GM12892 (cell line): ENCODE measurements around the gene DNAJC13.

Experiments used
- DNase-seq: peaks from one replicate; pipeline ENCODE4 v3.0.0; 2011; ENCODE audit not compliant: insufficient read length
- FAIRE-seq: peaks from 2 replicates; lab custom pipeline; 2011; peaks lifted over from hg19 to GRCh38; lab: Jason Lieb, UNC
- POLR2A ChIP-seq: IDR thresholded peaks from 2 replicates; pipeline ENCODE4 v1.6.1; 2011; ENCODE audit warnings: low read depth, low read length, control low read depth
- POLR2AphosphoS5 ChIP-seq: IDR thresholded peaks from 2 replicates; pipeline ENCODE4 v1.6.1; 2011; ENCODE audit warnings: low read depth, low read length, control low read depth
- TAF1 ChIP-seq: IDR thresholded peaks from 2 replicates; pipeline ENCODE4 v1.6.1; 2011; ENCODE audit warnings: low read depth, mild to moderate bottlenecking, control low read depth, low read length, borderline replicate concordance

The DNAJC13 gene

DNA sequence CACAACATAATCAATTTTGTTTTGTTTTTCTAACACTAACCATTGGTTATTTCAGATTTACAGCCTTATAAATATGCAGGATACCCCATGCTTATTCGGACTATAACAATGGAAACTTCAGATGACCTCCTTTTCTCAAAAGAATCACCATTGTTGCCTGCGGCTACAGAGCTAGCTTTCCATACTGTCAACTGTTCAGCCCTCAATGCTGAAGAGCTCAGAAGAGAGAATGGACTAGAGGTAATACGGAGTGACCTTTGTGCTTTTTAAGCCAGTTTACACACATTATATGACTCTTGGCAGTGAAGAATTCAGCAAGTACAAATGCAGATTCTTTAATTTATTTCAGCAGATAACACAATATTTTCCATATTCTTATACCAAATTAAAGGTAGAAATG is 81.8 kb downstream of the DNAJC13 start:
- TF ChIP-seq TAF1 (no peak), POLR2A (no peak), POLR2AphosphoS5 (no peak)
- DNase-seq (no peak), FAIRE-seq (no peak)

DNA sequence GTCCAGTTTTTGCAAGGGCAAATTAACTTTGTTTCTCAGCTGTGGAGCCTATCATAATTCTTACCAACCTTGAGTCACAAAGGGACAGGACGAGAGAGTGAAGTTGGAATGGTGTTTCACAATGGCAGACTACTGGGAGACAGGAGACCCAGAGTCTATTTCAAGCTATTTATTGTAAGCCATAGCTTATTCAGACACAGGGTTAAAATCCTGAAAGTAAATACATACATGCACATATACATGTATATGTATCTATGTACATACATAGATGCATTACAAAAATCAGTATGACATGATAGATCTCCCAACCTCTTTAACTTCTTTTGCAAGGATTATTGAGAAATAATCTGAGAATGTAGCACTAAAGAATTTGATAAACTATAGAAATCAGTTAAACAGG is 86.3 kb downstream of the DNAJC13 start:
- TF ChIP-seq TAF1 (no peak), POLR2AphosphoS5 (no peak), POLR2A (no peak)
- FAIRE-seq (no peak), DNase-seq (no peak)

DNA sequence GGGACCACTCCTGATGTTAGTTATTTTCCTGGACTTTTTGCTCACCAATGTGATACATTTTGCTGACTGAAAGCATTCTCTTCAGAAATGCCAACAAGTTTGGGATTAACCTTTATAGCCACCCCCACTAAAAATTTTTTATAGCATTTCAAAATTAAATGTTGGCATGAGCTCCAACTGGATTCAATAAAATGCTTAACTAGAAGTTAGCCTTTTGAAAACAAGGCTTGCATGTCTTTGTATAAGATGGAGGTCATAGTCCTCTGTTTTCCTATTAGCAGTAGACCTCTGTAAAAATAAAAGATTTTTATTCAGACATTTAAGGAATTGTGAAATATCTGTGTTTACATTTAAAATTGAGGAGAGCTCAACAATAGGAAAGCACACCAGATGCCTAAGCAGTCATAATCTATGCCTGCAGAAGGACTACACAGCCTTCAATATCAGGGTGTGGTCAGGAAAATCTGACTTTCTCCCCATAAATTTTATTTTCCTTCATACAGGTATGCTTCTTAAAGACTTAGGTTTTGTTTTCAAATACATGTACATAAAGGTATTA is 87.2 kb downstream of the DNAJC13 start:
- DNase-seq (no peak), FAIRE-seq (no peak)
- no peak for TF ChIP-seq TAF1
- TF ChIP-seq POLR2A = no peak
- no peak for TF ChIP-seq POLR2AphosphoS5

DNA sequence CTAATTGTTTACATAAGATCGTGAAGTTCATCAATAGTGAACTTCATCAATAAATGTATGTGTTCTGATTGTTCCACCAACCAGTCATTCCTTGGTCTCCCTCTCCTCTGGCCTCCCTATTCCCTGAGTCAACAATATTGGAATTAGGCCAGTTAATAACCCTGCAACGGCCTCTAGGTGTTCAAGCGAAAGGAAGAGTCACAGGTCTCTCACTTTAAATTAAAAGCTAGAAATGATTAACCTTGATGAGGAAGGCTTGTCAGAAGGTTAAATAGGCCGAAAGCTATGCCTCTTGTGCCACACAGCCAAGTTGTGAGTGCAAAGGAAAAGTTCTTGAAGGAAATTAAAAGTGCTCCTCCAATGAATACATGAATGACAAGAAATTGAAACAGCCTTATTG is 90.4 kb downstream of the DNAJC13 start:
- DNase-seq = no peak
- no peak for FAIRE-seq
- TF ChIP-seq POLR2AphosphoS5 (no peak), POLR2A (no peak), TAF1 (no peak)

DNA sequence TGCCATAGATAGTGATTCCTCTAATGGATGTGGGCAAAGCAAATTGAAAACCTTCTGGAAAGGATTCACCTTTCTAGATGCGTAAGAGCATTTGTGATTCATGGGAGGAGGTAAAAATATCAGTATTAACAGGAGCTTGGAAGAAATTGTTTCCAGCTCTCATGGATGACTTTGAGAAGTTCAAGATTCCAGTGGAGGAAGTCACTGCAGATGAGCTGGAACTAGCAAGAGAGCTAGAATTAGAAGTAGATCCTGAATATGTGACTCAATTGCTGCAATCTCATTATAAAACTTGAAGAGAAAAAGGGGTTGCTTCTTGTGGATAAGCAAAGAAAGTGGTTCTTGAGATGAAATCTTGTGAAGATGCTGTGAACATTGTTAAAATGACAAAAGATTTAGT is 91.8 kb downstream of the DNAJC13 start:
- DNase-seq (no peak), FAIRE-seq (no peak)
- TF ChIP-seq POLR2A (no peak), POLR2AphosphoS5 (no peak), TAF1 (no peak)

DNA sequence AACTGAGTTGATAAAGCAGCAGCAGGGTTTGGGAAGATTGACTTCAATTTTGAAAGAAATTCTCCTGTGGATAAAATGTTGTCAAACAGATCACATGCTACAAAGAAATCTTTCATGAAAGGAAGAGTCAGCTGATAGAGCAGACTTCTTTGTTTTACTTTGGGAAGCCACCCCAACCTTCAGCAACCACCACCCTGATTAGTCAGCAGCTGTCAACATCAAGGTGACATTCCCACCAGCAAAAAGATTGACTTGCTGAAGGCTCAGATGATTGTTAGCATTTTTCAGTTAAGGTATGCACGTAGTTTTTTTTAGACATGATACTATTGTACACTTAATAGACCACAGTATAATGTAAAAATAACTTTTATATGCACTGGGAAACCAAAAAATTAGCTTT is 92.2 kb downstream of the DNAJC13 start:
- TF ChIP-seq POLR2A = no peak
- no peak for TF ChIP-seq POLR2AphosphoS5
- no peak for TF ChIP-seq TAF1
- no peak for DNase-seq
- FAIRE-seq = no peak

DNA sequence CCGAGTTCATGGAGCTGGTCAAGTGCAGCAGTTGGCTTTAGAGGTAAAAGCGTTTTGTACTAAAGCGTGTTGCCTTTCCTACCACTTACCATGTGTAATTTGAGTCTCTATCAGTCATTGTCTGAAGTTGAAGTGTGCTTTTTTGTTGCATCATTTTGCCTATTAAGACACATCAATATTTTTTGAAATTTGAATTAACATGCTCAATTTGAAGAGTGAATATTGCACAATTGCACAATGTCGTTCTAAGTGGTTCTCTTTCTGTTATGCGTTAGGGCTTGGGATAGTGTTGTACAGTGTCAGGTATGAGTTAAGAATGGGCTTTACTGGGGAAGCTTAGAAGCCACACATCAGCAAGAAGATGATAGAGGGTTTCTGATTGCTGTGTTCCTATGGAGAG is 95.8 kb downstream of the DNAJC13 start:
- TF ChIP-seq POLR2A (no peak), POLR2AphosphoS5 (no peak), TAF1 (no peak)
- DNase-seq (no peak), FAIRE-seq (no peak)

DNA sequence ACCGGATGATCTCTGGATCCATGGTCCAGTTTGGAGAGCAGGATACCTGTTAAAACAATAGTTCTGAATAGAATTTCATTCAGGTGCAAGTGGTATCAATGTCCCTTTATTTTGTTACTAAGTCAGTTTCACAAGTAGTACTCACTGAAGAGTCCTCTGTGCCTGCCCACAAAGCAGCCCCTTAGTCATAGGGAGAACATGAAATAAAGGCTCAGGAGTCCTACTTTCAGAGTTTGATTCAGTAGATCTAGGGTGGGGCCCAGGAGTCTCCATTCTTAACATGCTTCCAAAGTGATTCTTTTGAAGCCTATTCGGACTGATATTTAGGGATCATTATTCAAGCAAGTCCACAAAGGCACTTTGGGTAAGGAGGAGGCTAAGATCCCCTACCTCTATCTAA is 100.0 kb downstream of the DNAJC13 start:
- DNase-seq = no peak
- no peak for TF ChIP-seq POLR2A
- TF ChIP-seq POLR2AphosphoS5 = no peak
- TF ChIP-seq TAF1 = no peak
- FAIRE-seq = no peak

DNA sequence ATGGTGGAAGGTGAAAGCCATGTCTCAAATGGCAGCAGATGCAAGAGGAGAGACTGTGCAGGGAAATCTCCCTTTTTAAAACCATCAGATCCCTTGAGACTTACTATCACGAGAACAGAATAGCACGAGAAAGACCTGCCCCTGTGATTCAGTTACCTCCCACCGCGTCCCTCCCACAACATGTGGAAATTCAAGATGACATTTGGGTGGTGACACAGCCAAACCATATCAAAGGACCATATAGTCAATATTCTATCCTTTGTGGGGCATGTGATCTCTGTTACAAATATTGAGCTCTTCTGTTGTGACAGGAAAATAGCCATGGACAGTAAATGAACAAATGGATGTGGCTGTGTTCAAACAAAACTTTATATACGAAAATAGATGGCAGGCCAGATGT is 102.6 kb downstream of the DNAJC13 start:
- TF ChIP-seq TAF1 = no peak
- TF ChIP-seq POLR2AphosphoS5 = no peak
- no peak for TF ChIP-seq POLR2A
- no peak for DNase-seq
- no peak for FAIRE-seq

DNA sequence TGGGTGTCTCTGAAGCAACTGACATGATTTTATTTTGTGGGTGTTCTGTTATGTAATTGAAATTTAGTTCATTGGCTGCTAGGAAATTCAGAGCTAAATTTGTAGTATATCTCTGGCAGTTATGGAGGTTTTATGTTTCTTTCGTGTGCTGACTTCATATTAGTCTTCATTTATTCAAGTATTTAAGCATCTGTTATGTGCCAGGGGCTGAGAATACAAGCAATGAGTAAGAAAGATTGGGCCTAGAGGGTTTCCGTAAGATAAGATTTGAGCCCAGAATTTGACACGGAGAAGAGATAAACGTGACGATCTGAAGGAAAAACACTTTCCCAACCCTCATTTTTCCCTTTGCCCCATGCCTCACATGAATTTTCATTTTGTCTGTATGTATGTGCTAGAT is 104.6 kb downstream of the DNAJC13 start:
- FAIRE-seq = no peak
- TF ChIP-seq POLR2A (no peak), TAF1 (no peak), POLR2AphosphoS5 (no peak)
- no peak for DNase-seq

DNA sequence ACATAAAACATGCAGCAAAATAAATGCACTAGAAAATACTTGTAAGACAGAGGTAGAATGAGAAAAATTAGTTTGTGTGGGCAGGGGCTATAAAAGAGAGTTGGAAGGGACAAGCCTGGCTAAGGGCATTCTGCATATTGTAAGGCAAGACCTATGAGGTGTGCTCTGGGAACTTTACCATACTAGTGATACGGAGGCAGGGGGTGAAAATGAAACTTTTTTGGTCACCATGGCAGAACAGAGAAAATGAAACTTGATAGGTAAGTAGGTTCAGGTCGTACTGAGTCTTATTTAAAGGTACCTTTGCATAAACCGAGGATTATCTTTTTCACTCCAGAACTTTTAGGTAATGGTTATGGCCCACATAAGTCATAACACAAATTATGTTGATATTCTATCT is 105.1 kb downstream of the DNAJC13 start:
- FAIRE-seq (peak; percentile 78), DNase-seq (no peak)
- TF ChIP-seq TAF1 = no peak
- TF ChIP-seq POLR2AphosphoS5 = no peak
- no peak for TF ChIP-seq POLR2A

DNA sequence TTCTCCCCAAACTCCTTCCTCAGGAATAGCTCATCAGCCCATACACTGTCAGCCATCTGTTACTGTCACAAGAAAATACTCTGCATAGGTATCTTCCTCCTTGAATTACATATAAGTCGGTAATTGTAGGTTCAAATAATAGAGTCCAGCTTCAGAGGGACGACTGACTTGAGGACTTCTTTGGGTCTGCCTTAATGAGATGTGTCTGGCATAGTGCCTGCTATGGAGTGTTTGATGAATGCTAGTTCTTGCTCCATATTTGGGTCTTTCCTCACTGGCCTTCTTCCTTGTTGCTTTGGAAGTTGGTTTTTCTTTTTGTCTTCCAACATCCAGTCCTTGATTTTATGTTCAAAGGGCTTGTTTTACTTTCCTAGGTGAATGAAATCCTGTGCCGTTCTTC is 113.3 kb downstream of the DNAJC13 start:
- no peak for DNase-seq
- TF ChIP-seq POLR2A (no peak), POLR2AphosphoS5 (no peak), TAF1 (no peak)
- FAIRE-seq = no peak
